Measurements from ENCODE around the gene ANTXRL. TPM values are rescaled to one million over a fixed set of nuclear protein-coding genes. Genes with fewer than 3 reads are reported as not detected.

Gene ANTXRL
- total and polyA plus RNA-seq, 10 of the 15 experiments (the other 5 are each of a cell fraction or from before 2014, with no cell fraction given): not detected

DNA sequence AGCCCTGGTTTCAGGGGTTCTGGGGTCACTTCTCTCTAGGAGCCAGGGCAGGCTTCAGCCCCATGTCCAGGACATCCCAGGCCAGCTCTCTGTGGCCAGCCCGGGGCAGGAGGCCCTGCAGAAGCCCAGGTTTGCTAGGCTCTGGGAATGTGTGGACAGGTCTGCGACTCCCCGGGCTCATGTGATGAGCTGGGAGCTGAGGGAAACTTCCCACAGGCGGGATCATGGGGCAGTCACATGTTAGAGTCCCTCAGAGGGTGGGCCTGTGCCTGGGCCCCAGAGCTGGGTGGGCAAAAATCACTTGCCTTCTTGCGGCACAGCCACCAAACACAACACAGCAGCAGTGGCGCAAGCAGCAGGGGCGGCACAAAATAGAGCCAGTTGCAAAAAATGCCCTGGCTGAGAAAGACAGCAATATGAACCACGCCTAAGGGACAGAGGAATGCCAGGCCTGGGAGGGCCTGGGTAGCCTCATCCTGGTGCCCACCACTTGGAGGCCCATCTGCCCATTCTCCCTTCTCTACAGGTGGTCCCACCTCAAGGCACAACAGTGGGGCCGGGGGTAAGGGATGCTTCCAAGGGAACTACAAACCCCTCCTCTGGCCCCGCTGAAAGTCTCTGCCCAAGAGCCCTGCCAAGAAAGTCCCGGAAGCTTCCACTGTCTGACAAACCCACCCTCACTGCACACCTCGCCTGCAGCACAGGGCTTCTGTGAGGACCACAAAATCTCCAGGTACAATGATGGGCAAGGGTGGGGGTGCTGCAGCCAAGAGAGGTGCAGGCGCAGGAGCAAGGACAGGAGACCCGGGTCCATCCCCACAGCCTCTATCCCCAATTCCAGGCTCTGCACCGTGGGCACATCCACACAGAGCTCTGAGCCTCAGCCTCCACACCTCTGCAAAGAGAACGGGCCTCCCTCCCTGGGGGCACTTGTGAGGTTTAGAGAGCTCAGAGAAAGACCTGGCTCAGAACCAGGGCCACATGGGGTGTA is 34.6 kb upstream of the ANTXRL start:
- Histone ChIP-seq H3K27me3 (replicated peaks in 1 of 2; ENCODE audit: control insufficient read depth in 2 of 2, insufficient read depth in 2 of 2, low read length in 1 of 2) (no peaks in the 10 kb centered on the region), H3K4me3 (no peak overlapping the region), H3K9me3 (replicated peaks; ENCODE audit: control insufficient read depth, insufficient read depth, low read length) (no peaks in the 10 kb centered on the region), H4K20me1 (ENCODE audit: control insufficient read depth, insufficient read depth) (no peaks in the 10 kb centered on the region), H3K4me2 (ENCODE audit: control insufficient read depth, insufficient read depth) (no peak overlapping the region), H3K79me2 (ENCODE audit: control insufficient read depth, insufficient read depth, low read length) (no peaks in the 10 kb centered on the region), H3K4me1 (ENCODE audit: control insufficient read depth, insufficient read depth, low read length) (no peaks in the 10 kb centered on the region), H3K36me3 (ENCODE audit: control insufficient read depth in 2 of 2, insufficient read depth in 2 of 2, low read length in 1 of 2) (no peaks in the 10 kb centered on the region), H3K27ac (ENCODE audit: control insufficient read depth, insufficient read depth) (no peak overlapping the region), H3K9ac (ENCODE audit: control insufficient read depth, insufficient read depth, low read length) (no peak overlapping the region), H2AFZ (ENCODE audit: control insufficient read depth, low read depth, low read length) (no peak overlapping the region)
- FAIRE-seq: no peak
- no peak for ATAC-seq
- ChIA-PET RAD21 (ENCODE audit: unreplicated experiment) (no interaction called here), POLR2A (no interaction called here), SMC1A (ENCODE audit: uncharacterized antibody, unreplicated experiment) (no interaction called here), CTCF (interaction anchor here (1.0 kb wide), 1 partner anchor 17 kb away, joined by 3 read pairs; no protein-coding TSS in a partner anchor)
- whole genome bisulfite sequencing (ENCODE audit: insufficient coverage, insufficient replicate concordance, low lambda C conversion rate, missing lambda C conversion rate): 40% methylated on average over 16 of the region's 16 CpGs
- in situ Hi-C loops (cut with MboI): no loop called here
- BruUV-seq (replicated peaks): no TSS peak
- no peak for TF ChIP-seq SMARCA5 (IDR thresholded peaks at IDR 0.05)
- TF ChIP-seq, protein P1, sequence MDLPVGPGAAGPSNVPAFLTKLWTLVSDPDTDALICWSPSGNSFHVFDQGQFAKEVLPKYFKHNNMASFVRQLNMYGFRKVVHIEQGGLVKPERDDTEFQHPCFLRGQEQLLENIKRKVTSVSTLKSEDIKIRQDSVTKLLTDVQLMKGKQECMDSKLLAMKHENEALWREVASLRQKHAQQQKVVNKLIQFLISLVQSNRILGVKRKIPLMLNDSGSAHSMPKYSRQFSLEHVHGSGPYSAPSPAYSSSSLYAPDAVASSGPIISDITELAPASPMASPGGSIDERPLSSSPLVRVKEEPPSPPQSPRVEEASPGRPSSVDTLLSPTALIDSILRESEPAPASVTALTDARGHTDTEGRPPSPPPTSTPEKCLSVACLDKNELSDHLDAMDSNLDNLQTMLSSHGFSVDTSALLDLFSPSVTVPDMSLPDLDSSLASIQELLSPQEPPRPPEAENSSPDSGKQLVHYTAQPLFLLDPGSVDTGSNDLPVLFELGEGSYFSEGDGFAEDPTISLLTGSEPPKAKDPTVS (IDR thresholded peaks at IDR 0.05; ENCODE audit: low read depth, low read length): no peak
- no peak for TF ChIP-seq KDM1A (IDR thresholded peaks at IDR 0.05; ENCODE audit: borderline replicate concordance)
- TF ChIP-seq, protein P2, sequence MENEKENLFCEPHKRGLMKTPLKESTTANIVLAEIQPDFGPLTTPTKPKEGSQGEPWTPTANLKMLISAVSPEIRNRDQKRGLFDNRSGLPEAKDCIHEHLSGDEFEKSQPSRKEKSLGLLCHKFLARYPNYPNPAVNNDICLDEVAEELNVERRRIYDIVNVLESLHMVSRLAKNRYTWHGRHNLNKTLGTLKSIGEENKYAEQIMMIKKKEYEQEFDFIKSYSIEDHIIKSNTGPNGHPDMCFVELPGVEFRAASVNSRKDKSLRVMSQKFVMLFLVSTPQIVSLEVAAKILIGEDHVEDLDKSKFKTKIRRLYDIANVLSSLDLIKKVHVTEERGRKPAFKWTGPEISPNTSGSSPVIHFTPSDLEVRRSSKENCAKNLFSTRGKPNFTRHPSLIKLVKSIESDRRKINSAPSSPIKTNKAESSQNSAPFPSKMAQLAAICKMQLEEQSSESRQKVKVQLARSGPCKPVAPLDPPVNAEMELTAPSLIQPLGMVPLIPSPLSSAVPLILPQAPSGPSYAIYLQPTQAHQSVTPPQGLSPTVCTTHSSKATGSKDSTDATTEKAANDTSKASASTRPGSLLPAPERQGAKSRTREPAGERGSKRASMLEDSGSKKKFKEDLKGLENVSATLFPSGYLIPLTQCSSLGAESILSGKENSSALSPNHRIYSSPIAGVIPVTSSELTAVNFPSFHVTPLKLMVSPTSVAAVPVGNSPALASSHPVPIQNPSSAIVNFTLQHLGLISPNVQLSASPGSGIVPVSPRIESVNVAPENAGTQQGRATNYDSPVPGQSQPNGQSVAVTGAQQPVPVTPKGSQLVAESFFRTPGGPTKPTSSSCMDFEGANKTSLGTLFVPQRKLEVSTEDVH (IDR thresholded peaks at IDR 0.05; ENCODE audit: low read depth, partially characterized antibody): no peak
- no peak for TF ChIP-seq MEF2A (IDR thresholded peaks at IDR 0.05; ENCODE audit: insufficient read depth, low read depth, low read length)
- TF ChIP-seq GABPA (IDR thresholded peaks at IDR 0.05; ENCODE audit: low read depth): no peak
- no peak for TF ChIP-seq SREBF2 (IDR thresholded peaks at IDR 0.05; ENCODE audit: low read length)
- DNase-seq (ENCODE audit: low read depth, low spot score): no peak
- intact Hi-C loops (cut with micrococcal nuclease; ENCODE audit: unreplicated experiment): loop anchor here (10.0 kb wide), 1 partner anchor 1017 kb away; no protein-coding TSS in a partner anchor
